Cardiac septum (tissue), 1 donor: ENCODE results near the gene TOX2. TPM values are rescaled to one million over a fixed set of nuclear protein-coding genes. Genes with fewer than 3 reads are reported as not detected.

Experiments used
- DNase-seq: peaks from one replicate; pipeline ENCODE4 v3.0.0-alpha.2; 2020; ENCODE audit warnings: low spot score
- intact Hi-C: fragments of 100-400 bp; cut with DNase I; formaldehyde crosslinking; loops from one replicate; pipeline ENCODE4 v1.14.0; 2022
- total RNA-seq: library from RNA; stranded (reverse); fragmentation: NEBNext Ultra II Directional; extraction: Animal tissue kit (Norgen Biotek cat#: 25700); gene quantifications from one replicate; pipeline ENCODE4 v1.2.1, GENCODE V29; 2021
- donor health status: DM: no; HTN: no; CAD: no.

TOX2 gene
- total RNA-seq, 1 donor from 2014 or later, result 1.4 TPM

GRCh38 chr20:43991261-43991660 lies 76.6 kb downstream of the TOX2 start:
- intact Hi-C loops, result no loop called here
- no peak for DNase-seq

GRCh38 chr20:43991982-43992381 lies 77.3 kb downstream of the TOX2 start:
- DNase-seq, result no peak
- intact Hi-C loops, result no loop called here

DNA sequence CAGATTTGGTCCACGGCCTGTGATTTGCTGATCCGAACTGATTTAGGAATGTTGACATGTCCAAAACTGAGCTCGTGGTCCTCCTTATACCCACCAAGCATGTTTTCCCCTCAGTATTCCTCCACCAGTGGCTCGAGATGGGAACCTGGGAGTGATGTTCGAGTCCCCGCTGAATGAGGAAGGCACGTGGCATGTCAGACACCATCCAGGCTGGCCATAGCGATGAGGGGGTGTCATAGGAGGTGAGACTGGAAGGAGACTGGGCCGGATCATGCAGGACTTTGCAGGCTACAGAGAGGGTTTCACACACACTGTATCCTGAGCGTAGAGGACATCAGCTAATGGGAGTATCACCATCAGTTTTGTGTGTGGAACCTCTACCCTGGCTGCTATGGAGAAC lies 78.2 kb downstream of the TOX2 start:
- DNase-seq, result no peak
- intact Hi-C loops, result no loop called here

GRCh38 chr20:43993560-43993959 lies 78.9 kb downstream of the TOX2 start:
- intact Hi-C loops, result no loop called here
- no peak for DNase-seq

DNA sequence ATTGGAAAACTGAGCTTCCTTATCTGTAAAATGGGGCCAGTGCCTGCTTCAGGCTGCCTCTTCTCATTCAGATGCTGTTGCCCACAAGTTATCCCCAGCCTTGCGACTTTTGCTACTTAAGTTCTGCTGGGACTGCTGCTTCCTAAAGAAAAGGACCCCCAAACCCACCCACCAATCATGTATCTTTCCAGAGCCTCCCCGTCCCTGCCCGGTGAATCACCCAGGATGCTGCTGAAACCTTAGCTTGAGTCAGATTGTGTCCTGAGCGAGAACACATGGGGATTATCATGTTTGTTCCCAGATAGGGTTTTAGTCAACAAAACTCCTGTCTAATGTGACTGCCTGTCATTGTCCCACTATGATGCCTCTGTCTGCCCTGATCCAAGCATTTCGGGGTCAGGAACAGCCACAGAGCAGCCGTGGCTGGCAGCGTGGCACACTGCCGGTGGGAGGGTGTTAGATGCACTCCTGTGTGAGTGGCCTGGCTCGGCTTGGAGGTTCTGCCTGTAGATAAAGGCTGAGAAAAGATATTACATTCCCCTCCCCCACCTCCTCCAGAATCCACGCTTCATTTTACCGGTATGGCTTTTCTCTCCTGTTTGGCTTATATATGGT lies 79.9 kb downstream of the TOX2 start:
- intact Hi-C loops, result no loop called here
- no peak for DNase-seq

DNA sequence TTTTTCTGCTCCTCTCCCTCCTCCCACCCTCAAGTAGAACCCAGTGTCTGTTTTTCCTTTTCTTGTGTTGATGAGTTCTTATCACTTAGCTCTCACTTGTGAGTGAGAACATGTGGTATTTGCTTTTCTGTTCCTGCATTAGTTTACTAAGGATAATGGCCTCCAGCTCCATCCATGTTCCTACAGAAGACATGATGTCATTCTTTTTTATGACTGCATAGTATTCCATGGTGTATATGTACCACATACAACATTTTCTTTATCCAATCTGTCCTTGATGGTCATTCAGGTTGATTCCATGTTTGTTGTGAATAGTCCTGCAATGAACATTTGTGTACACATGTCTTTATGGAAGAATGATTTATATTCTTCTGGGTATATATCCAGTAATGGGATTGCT lies 81.0 kb downstream of the TOX2 start:
- intact Hi-C loops, result no loop called here
- DNase-seq, result no peak

DNA sequence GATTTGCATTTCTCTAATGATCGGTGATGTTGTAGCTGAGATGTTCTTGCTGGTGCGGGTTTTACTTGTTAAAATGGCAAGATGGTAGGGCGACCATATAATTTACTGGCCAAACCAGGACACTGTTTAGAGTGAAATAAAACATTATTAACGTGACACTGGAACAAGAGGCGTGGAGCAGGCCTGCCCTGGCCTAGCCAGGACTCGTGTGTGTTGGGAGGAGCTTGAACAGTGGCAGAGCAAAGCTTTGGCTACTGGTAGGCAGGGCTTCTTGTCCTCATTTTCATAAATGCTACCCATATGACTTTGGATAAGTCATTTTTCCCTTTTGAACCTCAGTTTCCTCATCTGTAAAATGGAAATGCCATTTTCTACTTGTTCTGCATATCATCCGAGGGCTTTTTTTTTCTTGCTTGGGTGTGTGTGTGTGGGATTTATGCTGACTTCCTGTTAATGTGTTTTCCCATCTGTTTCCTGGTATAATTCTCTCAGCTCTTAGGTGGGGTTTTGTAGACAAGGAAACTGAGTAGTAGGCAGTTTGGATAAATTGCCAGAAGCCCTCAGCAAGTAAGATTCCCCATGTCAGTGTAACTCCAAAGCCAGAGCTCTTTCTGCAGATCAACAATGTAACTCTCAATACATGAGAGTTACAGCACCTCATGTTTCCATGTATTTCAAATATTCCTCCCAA lies 81.7 kb downstream of the TOX2 start:
- intact Hi-C loops, result no loop called here
- peak; percentile 59 for DNase-seq

DNA sequence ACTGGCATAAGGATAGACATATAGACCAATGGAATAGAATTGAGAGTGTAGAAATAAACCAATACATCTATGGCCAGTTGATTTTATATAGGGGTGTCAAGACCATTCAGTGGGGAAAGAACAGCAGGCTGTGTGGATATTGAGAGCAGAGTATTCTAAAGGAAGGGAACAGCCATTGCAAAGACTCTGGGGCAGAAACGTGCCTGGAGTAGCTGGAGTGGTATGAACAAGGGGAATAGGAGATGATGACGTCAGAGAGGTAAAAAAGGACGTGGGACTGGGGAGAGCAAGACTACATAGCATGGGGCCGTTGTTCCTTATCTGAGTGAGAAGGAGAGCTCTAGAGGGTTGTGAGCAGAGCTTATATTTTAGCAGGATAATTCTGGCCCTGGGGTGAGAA lies 85.2 kb downstream of the TOX2 start:
- DNase-seq, result no peak
- intact Hi-C loops, result no loop called here

GRCh38 chr20:44001667-44002596 lies 87.3 kb downstream of the TOX2 start:
- DNase-seq, result peak; percentile 51
- intact Hi-C loops, result no loop called here

- no peak for DNase-seq
- intact Hi-C loops, result no loop called here
Observed at GRCh38 chr20:44002861-44003260, 88.2 kb downstream of the TOX2 start.

- intact Hi-C loops, result no loop called here
- peak; percentile 66 for DNase-seq
Observed at GRCh38 chr20:44003609-44004008, 89.0 kb downstream of the TOX2 start.

GRCh38 chr20:44004306-44004915 lies 89.8 kb downstream of the TOX2 start:
- peak; percentile 61 for DNase-seq
- intact Hi-C loops, result no loop called here

GRCh38 chr20:44005661-44006060 lies 91.0 kb downstream of the TOX2 start:
- DNase-seq, result no peak
- intact Hi-C loops, result no loop called here

GRCh38 chr20:44006126-44006525 lies 91.5 kb downstream of the TOX2 start:
- intact Hi-C loops, result no loop called here
- no peak for DNase-seq

GRCh38 chr20:44006578-44006977 lies 91.9 kb downstream of the TOX2 start:
- DNase-seq, result peak; percentile 29

DNA sequence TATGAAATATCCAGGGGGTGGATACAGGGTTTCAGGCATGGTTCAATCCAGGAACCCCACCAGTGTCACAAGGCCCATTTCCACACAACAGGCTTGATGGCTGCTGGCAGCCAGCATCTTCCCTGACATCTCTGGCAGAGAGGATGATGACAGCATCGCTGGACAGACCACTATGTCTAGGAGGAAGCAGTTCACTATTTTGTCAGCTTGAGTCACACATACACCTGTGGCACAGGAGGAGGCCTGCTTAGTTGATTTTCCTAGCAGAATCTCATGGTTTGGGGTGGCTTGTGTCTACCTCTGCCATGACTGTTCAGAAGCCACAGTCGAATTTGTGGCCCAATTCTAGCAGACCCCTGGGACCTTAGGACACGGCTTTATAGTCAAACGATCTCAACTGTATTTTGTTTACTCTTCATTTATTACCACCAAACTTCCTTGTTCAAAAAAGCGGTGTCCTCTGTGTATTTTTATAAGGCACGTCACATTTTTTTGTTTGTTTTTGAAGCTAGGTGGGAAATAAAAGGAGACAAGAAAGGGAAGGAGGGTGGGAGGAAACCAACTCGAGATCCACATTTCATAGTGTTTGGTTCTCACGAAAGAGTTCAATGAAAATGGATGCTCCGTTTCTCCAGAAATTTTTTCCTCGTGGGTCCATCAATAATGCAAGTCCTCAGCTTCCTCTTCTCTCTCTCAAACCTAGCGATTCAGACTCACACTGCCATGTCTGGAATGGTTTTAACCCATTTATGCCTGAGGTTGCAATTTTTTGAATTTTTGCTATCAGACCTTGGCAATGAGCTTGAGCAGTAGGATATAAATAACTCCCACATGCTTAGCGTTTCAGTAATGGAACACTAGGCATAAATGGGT lies 94.4 kb downstream of the TOX2 start:
- intact Hi-C loops, result no loop called here

More at GRCh38 chr20:44006578-44006977, 91.9 kb downstream of the TOX2 start:
- intact Hi-C loops, result no loop called here

DNA sequence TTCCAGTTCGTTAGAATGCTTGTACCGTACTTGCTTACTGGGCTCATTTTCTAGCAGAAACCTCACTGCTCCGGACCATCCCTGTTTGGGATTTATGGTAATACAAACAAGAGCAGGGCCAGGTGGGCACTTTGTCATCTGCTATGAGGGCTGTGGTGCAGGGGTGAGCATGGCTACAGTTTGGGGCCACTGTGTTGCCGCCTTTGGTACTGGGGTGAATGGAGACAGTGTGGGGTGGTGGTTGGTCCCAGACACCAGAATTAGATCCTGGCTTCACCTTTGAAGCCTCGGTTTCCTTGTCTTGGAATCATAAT lies 95.0 kb downstream of the TOX2 start:
- no peak for DNase-seq
- intact Hi-C loops, result no loop called here

More for the DNA sequence above, 94.4 kb downstream of the TOX2 start:
- DNase-seq, result no peak

DNA sequence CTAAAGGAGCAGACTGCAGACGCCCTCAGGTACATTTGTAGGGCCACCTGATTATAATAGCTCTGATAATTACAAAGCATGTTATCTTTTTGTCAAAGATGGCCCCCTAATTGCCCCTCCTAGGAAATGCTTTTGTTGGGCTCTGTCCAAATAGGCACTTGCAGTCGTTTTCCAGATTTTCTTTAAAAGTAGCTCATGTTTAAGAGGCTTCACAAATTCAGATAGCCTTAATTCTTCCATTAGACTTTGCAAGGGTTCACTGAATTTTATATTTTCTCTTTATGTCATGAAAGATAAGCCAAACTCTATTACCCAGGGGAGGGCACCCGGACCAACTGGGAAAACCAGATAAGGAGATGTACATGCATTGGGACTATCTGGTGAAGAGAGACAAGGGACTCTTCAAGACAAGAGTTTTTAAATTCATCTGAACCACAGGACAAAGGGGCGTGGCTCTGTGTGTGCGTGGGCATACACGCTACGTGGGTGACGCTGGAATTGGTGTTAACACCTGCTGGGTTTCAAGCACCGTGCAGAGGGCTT lies 95.6 kb downstream of the TOX2 start:
- intact Hi-C loops, result no loop called here

More for the DNA sequence above, 95.6 kb downstream of the TOX2 start:
- no peak for DNase-seq
